ENCODE data around the gene GBP5.

Gene GBP5

GRCh38 chr1:89306273-89306672 lies 33.6 kb upstream of the GBP5 start:
- Histone ChIP-seq H3K27ac (ENCODE audit: low read length) (no peak overlapping the region), H3K9me3 (replicated peaks; ENCODE audit: insufficient read depth, low read length) (no peaks in the 10 kb centered on the region), H3K27me3 (replicated peaks; ENCODE audit: insufficient read depth, low read length) (no peaks in the 10 kb centered on the region), H3K36me3 (replicated peaks; ENCODE audit: insufficient read depth, low read length) (no peaks in the 10 kb centered on the region), H3K9me2 (replicated peaks; ENCODE audit: insufficient read depth, low read length) (no peaks in the 10 kb centered on the region), H3K4me3 (ENCODE audit: low read length) (no peak overlapping the region), H3K79me2 (ENCODE audit: low read length) (no peaks in the 10 kb centered on the region), H3F3A (ENCODE audit: insufficient read depth, low read length) (no peaks in the 10 kb centered on the region), H3K9ac (ENCODE audit: low read length) (no peak overlapping the region), H2AFZ (ENCODE audit: low read length) (no peak overlapping the region), H3K4me2 (ENCODE audit: low read depth, low read length) (no peak overlapping the region), H4K20me1 (ENCODE audit: insufficient read depth, low read length) (no peaks in the 10 kb centered on the region), H3K4me1 (ENCODE audit: low read length) (peaks cover 16% of the 10 kb centered on the region)
- TF ChIP-seq EZH2phosphoT487 (IDR thresholded peaks at IDR 0.05; ENCODE audit: low read length) (no peak), CTCF (IDR thresholded peaks at IDR 0.05; ENCODE audit: low read length) (no peak), EZH2 (optimal IDR thresholded peaks at IDR 0.05; ENCODE audit: low read depth, low read length) (no peak)
- no peak for DNase-seq

GRCh38 chr1:89305493-89305892 lies 32.8 kb upstream of the GBP5 start:
- H3K27me3 ChIP-seq (replicated peaks; ENCODE audit: insufficient read depth, low read length) = no peaks in the 10 kb centered on the region
- no peak overlapping the region for H3K9ac ChIP-seq (ENCODE audit: low read length)
- H2AFZ ChIP-seq (ENCODE audit: low read length) = no peak overlapping the region
- H3K4me1 ChIP-seq (ENCODE audit: low read length) = peaks cover 9% of the 10 kb centered on the region
- no peaks in the 10 kb centered on the region for H4K20me1 ChIP-seq (ENCODE audit: insufficient read depth, low read length)
- H3K27ac ChIP-seq (ENCODE audit: low read length) = no peak overlapping the region
- H3K4me2 ChIP-seq (ENCODE audit: low read depth, low read length) = peak overlapping the region; percentile 1; the same call in 1 of the 2 replicates
- no peaks in the 10 kb centered on the region for H3F3A ChIP-seq (ENCODE audit: insufficient read depth, low read length)
- peak; percentile 54 for DNase-seq
- H3K9me3 ChIP-seq (replicated peaks; ENCODE audit: insufficient read depth, low read length) = no peaks in the 10 kb centered on the region
- no peak overlapping the region for H3K4me3 ChIP-seq (ENCODE audit: low read length)
- no peak for TF ChIP-seq EZH2phosphoT487 (IDR thresholded peaks at IDR 0.05; ENCODE audit: low read length)
- no peak for TF ChIP-seq CTCF (IDR thresholded peaks at IDR 0.05; ENCODE audit: low read length)
- TF ChIP-seq EZH2 (optimal IDR thresholded peaks at IDR 0.05; ENCODE audit: low read depth, low read length) = no peak
- no peaks in the 10 kb centered on the region for H3K9me2 ChIP-seq (replicated peaks; ENCODE audit: insufficient read depth, low read length)
- H3K36me3 ChIP-seq (replicated peaks; ENCODE audit: insufficient read depth, low read length) = no peaks in the 10 kb centered on the region
- no peaks in the 10 kb centered on the region for H3K79me2 ChIP-seq (ENCODE audit: low read length)

GRCh38 chr1:89304572-89305230 lies 32.0 kb upstream of the GBP5 start:
- TF ChIP-seq CTCF (IDR thresholded peaks at IDR 0.05; ENCODE audit: low read length) = no peak
- TF ChIP-seq EZH2phosphoT487 (IDR thresholded peaks at IDR 0.05; ENCODE audit: low read length) = no peak
- no peak for TF ChIP-seq EZH2 (optimal IDR thresholded peaks at IDR 0.05; ENCODE audit: low read depth, low read length)
- no peak overlapping the region for H3K27ac ChIP-seq (ENCODE audit: low read length)
- no peak overlapping the region for H3K4me3 ChIP-seq (ENCODE audit: low read length)
- no peak overlapping the region for H2AFZ ChIP-seq (ENCODE audit: low read length)
- no peak overlapping the region for H3K9ac ChIP-seq (ENCODE audit: low read length)
- H3K9me3 ChIP-seq (replicated peaks; ENCODE audit: insufficient read depth, low read length) = no peaks in the 10 kb centered on the region
- peaks cover 3% of the 10 kb centered on the region for H3K4me1 ChIP-seq (ENCODE audit: low read length)
- H3K36me3 ChIP-seq (replicated peaks; ENCODE audit: insufficient read depth, low read length) = no peaks in the 10 kb centered on the region
- H3K79me2 ChIP-seq (ENCODE audit: low read length) = no peaks in the 10 kb centered on the region
- DNase-seq = no peak
- H3K9me2 ChIP-seq (replicated peaks; ENCODE audit: insufficient read depth, low read length) = no peaks in the 10 kb centered on the region
- H3K27me3 ChIP-seq (replicated peaks; ENCODE audit: insufficient read depth, low read length) = no peaks in the 10 kb centered on the region
- no peaks in the 10 kb centered on the region; the same call in 1 of the 2 replicates for H3F3A ChIP-seq (ENCODE audit: insufficient read depth, low read length)
- no peaks in the 10 kb centered on the region for H4K20me1 ChIP-seq (ENCODE audit: insufficient read depth, low read length)
- H3K4me2 ChIP-seq (ENCODE audit: low read depth, low read length) = no peak overlapping the region

Measured in MM.1S (cell line).